CD4-positive, alpha-beta T cell (primary cell): Measurements from ENCODE around the gene TRAPPC3. TPM values are rescaled to one million over a fixed set of nuclear protein-coding genes. Genes with fewer than 3 reads are reported as not detected.

Experiments
- ATAC-seq: fragments of 200-7000 bp; cut with Tn5 transposase; one replicate; pipeline ENCODE4 v1.10.0; 2022; ENCODE audit warnings: mild to moderate bottlenecking; ENCODE audit not compliant: poor library complexity
- CTCF ChIA-PET: fragments of 350-600 bp; sonication (Branson Sonifier 250); formaldehyde crosslinking; loops from one replicate; lab custom pipeline; 2021; ENCODE audit warnings: antibody characterized with exemption, inconsistent platforms; lab: Charles Lee
- POLR2A ChIA-PET: fragments of 350-600 bp; sonication (Branson Sonifier 250); formaldehyde crosslinking; loops from one replicate; lab custom pipeline; 2021; ENCODE audit warnings: antibody characterized with exemption, inconsistent platforms; lab: Charles Lee
- DNase-seq, 14 experiments: peaks; one replicate each; pipeline ENCODE4 v3.0.0-alpha.2; 2013 to 2020; ENCODE audit warnings: mixed read lengths in 2 of 14
- H3K27ac ChIP-seq, 2 donors: one replicate each; pipeline versions ENCODE4 v1.5.1 to v1.7.0; 2013; ENCODE audit warnings: low read length in 2 of 2, low read depth in 1 of 2, mild to moderate bottlenecking in 1 of 2
- H3K27me3 ChIP-seq, 2 experiments: 1 replicate in 1 of 2; 2 replicates in 1 of 2; pipeline versions ENCODE4 v1.6.1 to v1.7.0; 2013; ENCODE audit warnings: low read length in 2 of 2, control low read depth in 1 of 2, mild to moderate bottlenecking in 1 of 2, moderate library complexity in 1 of 2; ENCODE audit not compliant: insufficient read depth in 2 of 2, control insufficient read depth in 1 of 2
- H3K36me3 ChIP-seq: one replicate; pipeline ENCODE4 v1.6.1; 2013; ENCODE audit warnings: low read length, control low read depth; ENCODE audit not compliant: insufficient read depth
- H3K4me1 ChIP-seq: one replicate; pipeline ENCODE4 v1.6.1; 2013; ENCODE audit warnings: low read length, control low read depth; ENCODE audit not compliant: insufficient read depth
- H3K4me3 ChIP-seq: one replicate; pipeline ENCODE4 v1.5.1; 2013; ENCODE audit warnings: mild to moderate bottlenecking, low read length, moderate library complexity
- H3K9me3 ChIP-seq, 2 experiments: 1 replicate in 1 of 2; 2 replicates in 1 of 2; pipeline versions ENCODE4 v1.6.1 to v1.7.0; 2013; ENCODE audit warnings: low read length in 2 of 2, mild to moderate bottlenecking in 2 of 2, control low read depth in 1 of 2, moderate library complexity in 1 of 2; ENCODE audit not compliant: control insufficient read depth in 1 of 2, insufficient read depth in 1 of 2
- H3K27ac Mint-ChIP-seq: one replicate; pipeline ENCODE4 v1.8.0; 2020; ENCODE audit warnings: mixed read lengths
- H3K27me3 Mint-ChIP-seq: one replicate; pipeline ENCODE4 v1.8.0; 2021; ENCODE audit warnings: mixed read lengths
- H3K36me3 Mint-ChIP-seq: one replicate; pipeline ENCODE4 v1.8.0; 2021; ENCODE audit warnings: low read depth, mixed read lengths
- H3K4me1 Mint-ChIP-seq: one replicate; pipeline ENCODE4 v1.8.0; 2021; ENCODE audit warnings: low read depth, mixed read lengths
- H3K4me3 Mint-ChIP-seq: one replicate; pipeline ENCODE4 v1.8.0; 2020; ENCODE audit warnings: mild to moderate bottlenecking, mixed read lengths
- H3K9me3 Mint-ChIP-seq: one replicate; pipeline ENCODE4 v1.8.0; 2020; ENCODE audit warnings: mixed read lengths
- intact Hi-C, 2 experiments: fragments of 100-400 bp; cut with DNase I in 1 of 2; cut with micrococcal nuclease in 1 of 2; formaldehyde crosslinking; loops; one replicate each; pipeline versions ENCODE4 v1.15.1 to v1.9.0; 2023 to 2025; cut with DNase I, micrococcal nuclease
- total RNA-seq, 174 experiments: library from RNA in 2 of 174; stranded (reverse) in 2 of 174; gene quantifications; one replicate each; pipeline ENCODE4 v1.2.3 and lab custom pipeline; 2021 to 2026
- TF ChIP-seq, protein P1 (sequence below): fragments of 200-600 bp; IDR thresholded peaks from one replicate; pipeline ENCODE4 v1.8.0; 2022; ENCODE audit warnings: antibody characterized with exemption, mild to moderate bottlenecking

TRAPPC3 gene
- total RNA-seq, 2 experiments from 2014 or later: 18.4 to 21.3 TPM

GRCh38 chr1:36096500-36097432 lies 52.5 kb downstream of the TRAPPC3 start:
- Mint-ChIP-seq H3K4me1 (peaks cover 6% of the 10 kb centered on the region), H3K9me3 (no peaks in the 10 kb centered on the region), H3K27ac (no peak overlapping the region), H3K4me3 (no peak overlapping the region), H3K27me3 (no peaks in the 10 kb centered on the region), H3K36me3 (peaks cover 39% of the 10 kb centered on the region)
- TF ChIP-seq, protein P1, sequence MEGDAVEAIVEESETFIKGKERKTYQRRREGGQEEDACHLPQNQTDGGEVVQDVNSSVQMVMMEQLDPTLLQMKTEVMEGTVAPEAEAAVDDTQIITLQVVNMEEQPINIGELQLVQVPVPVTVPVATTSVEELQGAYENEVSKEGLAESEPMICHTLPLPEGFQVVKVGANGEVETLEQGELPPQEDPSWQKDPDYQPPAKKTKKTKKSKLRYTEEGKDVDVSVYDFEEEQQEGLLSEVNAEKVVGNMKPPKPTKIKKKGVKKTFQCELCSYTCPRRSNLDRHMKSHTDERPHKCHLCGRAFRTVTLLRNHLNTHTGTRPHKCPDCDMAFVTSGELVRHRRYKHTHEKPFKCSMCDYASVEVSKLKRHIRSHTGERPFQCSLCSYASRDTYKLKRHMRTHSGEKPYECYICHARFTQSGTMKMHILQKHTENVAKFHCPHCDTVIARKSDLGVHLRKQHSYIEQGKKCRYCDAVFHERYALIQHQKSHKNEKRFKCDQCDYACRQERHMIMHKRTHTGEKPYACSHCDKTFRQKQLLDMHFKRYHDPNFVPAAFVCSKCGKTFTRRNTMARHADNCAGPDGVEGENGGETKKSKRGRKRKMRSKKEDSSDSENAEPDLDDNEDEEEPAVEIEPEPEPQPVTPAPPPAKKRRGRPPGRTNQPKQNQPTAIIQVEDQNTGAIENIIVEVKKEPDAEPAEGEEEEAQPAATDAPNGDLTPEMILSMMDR: no peak
- peaks cover 45% of the 10 kb centered on the region for H3K36me3 ChIP-seq
- no peak for ATAC-seq
- no peaks in the 10 kb centered on the region for H3K27me3 ChIP-seq
- ChIA-PET CTCF (interaction anchor here (1.2 kb wide), 1 partner anchor 189 kb away, joined by 6 read pairs; no protein-coding TSS in a partner anchor), POLR2A (interaction anchor here (1.4 kb wide), 1 partner anchor 189 kb away, joined by 5 read pairs; no protein-coding TSS in a partner anchor)
- no peaks in the 10 kb centered on the region for H3K9me3 ChIP-seq
- intact Hi-C loops: loop anchor here in 1 of 2 experiments (10.0 kb wide), 1 partner anchor 1338 kb away; no protein-coding TSS in a partner anchor
- peaks cover 22% of the 10 kb centered on the region for H3K4me1 ChIP-seq
- H3K4me3 ChIP-seq: no peak overlapping the region
- DNase-seq: peak in 1 of 14 experiments; percentile 35
- H3K27ac ChIP-seq: no peak overlapping the region

DNA sequence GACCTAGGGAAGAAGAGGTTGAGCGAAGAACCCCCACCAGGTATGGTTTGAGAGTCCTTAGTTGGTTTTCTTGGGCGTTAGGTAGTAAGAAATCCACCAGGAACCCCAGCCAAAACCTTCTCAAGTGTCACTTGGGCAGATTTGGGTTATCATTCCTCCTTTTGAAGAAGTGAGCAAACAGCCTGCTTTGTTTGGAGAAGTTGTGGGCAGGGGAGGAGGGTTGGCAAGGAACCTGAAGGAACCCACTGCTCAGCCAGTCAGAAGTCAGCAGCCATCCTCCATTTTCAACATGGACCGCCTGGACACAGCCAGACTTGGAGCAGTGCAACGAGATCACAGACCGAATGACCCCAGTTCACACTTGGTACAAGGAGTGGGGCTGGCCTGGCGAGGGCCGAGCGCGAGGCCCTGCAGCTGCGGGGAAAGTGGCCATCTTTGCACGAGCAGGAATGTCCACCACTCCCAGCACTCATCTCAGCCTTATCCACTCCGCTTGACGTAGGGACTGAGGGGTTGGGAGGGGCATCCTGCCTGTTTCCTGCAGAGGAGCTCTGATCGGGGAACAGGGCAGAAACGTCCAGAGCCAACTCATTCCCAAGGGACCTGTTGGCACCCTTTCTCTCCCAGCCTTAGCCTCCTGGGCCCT lies 53.4 kb downstream of the TRAPPC3 start:
- peaks cover 44% of the 10 kb centered on the region for H3K36me3 Mint-ChIP-seq
- intact Hi-C loops: loop anchor here in 1 of 2 experiments (10.0 kb wide), 1 partner anchor 1339 kb away; no protein-coding TSS in a partner anchor
- H3K4me1 Mint-ChIP-seq: peaks cover 10% of the 10 kb centered on the region
- no peak overlapping the region for H3K4me3 Mint-ChIP-seq
- Histone ChIP-seq H3K36me3 (peaks cover 53% of the 10 kb centered on the region), H3K4me3 (no peak overlapping the region), H3K27me3 (no peaks in the 10 kb centered on the region), H3K9me3 (no peaks in the 10 kb centered on the region), H3K4me1 (peaks cover 30% of the 10 kb centered on the region), H3K27ac (no peak overlapping the region)
- no peaks in the 10 kb centered on the region for H3K27me3 Mint-ChIP-seq
- POLR2A ChIA-PET: interaction anchor here (1.4 kb wide), 1 partner anchor 190 kb away, joined by 5 read pairs; no protein-coding TSS in a partner anchor
- ATAC-seq (no peak), DNase-seq (peak in 1 of 14 experiments; percentile 30)
- CTCF ChIA-PET: interaction anchor here (1.2 kb wide), 1 partner anchor 190 kb away, joined by 6 read pairs; no protein-coding TSS in a partner anchor
- TF ChIP-seq, protein P1: no peak
- H3K9me3 Mint-ChIP-seq: no peaks in the 10 kb centered on the region
- H3K27ac Mint-ChIP-seq: no peak overlapping the region

DNA sequence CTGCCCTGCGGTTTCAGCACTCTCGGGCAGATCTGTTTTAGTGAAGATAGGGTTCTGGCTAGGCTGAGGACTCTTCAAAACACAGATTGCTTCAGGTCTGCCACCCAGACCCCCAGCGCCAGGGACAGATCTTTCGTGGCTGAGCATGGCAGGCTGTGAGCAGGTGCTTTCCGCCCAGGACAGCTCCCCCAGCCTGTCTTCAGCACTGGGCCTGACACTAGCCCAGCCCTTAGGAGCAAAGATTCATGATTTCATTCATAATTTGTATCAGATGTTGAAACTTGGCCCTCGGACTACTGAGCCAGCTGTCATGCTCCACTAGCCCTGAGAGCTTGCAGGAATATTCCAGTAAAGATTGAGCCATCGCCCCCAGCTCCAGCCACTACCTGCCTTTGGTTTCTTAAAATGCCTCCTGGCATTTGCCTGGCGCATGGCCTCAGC lies 54.6 kb downstream of the TRAPPC3 start:
- no peak overlapping the region for H3K27ac ChIP-seq
- H3K27me3 ChIP-seq: no peaks in the 10 kb centered on the region
- intact Hi-C loops: loop anchor here in 1 of 2 experiments (10.0 kb wide), 1 partner anchor 1340 kb away; no protein-coding TSS in a partner anchor
- ChIA-PET CTCF (interaction anchor here (1.2 kb wide), 1 partner anchor 191 kb away, joined by 3 read pairs; no protein-coding TSS in a partner anchor), POLR2A (no interaction called here)
- peaks cover 16% of the 10 kb centered on the region for H3K4me1 Mint-ChIP-seq
- no peaks in the 10 kb centered on the region for H3K9me3 Mint-ChIP-seq
- TF ChIP-seq, protein P1: no peak
- no peak overlapping the region for H3K27ac Mint-ChIP-seq
- H3K36me3 Mint-ChIP-seq: peaks cover 52% of the 10 kb centered on the region
- peak in 2 of 14 experiments; percentile 5 to 17 for DNase-seq
- no peak for ATAC-seq
- H3K4me1 ChIP-seq: peaks cover 38% of the 10 kb centered on the region
- H3K4me3 Mint-ChIP-seq: no peak overlapping the region
- H3K36me3 ChIP-seq: peaks cover 53% of the 10 kb centered on the region
- no peaks in the 10 kb centered on the region for H3K9me3 ChIP-seq
- no peak overlapping the region for H3K4me3 ChIP-seq
- H3K27me3 Mint-ChIP-seq: no peaks in the 10 kb centered on the region
